NCI-H1105 treated with DMSO at 0.1 percent for 48 hours (cell line): ENCODE results near the gene GGT7.
"Not testable (repeated sequence)": the region's sequence is repeated elsewhere in the genome, so short reads cannot be mapped to it uniquely, and the experiment has no call there.

ENCODE experiments used
- DNase-seq: peaks from one replicate; lab custom pipeline; 2025; lab: John Stamatoyannopoulos, UW

GGT7 gene, protein sequence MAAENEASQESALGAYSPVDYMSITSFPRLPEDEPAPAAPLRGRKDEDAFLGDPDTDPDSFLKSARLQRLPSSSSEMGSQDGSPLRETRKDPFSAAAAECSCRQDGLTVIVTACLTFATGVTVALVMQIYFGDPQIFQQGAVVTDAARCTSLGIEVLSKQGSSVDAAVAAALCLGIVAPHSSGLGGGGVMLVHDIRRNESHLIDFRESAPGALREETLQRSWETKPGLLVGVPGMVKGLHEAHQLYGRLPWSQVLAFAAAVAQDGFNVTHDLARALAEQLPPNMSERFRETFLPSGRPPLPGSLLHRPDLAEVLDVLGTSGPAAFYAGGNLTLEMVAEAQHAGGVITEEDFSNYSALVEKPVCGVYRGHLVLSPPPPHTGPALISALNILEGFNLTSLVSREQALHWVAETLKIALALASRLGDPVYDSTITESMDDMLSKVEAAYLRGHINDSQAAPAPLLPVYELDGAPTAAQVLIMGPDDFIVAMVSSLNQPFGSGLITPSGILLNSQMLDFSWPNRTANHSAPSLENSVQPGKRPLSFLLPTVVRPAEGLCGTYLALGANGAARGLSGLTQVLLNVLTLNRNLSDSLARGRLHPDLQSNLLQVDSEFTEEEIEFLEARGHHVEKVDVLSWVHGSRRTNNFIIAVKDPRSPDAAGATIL

GRCh38 chr20:34872622-34873224, at the start of gene GGT7:
GGT7 (minus strand) TSS chr20:34872856; CDS start chr20:34872815, 41 bp downstream.
- DNase-seq: peak; percentile 82

DNA sequence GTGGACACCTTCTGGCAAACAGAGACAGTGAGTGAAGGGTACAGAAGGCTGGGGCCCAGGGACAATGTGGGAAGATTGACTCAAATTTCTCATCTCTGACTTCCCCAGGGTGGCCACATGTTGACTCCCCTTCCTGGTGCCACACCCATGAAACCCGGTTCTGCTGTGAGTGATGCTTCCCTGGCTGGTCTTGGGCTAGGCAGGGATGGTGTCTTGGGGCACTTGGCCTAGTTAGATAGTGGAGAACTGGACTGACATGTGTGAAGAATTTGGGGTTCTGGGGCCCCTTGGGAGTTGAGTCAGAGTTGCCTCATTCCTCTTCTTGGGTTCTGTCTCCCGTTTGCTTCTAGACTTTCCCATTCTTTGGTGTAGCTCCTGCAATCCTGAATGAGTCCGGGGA, 48.8 kb upstream of the GGT7 start:
- no peak for DNase-seq

DNA sequence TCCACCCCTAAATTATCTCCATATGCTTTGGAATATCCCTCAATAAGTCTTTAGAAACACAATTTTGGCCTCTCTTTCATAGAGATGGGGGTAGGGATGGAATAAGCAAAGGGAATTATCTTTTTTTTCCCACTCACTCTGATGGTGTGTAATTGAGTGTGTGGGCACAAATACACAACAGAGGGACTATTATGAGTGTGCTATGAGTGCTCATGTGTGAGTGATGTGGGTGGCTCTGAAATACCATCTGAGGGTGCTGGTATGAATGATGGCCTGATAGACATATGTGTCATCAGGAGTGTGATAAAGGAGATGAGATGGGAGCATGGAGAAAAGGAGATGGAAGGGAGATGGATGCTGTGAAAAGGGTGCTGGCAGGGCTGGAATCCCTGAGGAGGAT, 47.4 kb upstream of the GGT7 start:
- DNase-seq: no peak

- no peak for DNase-seq
These were observed 44.2 kb upstream of the GGT7 start for GRCh38 chr20:34916774-34917354.

DNA sequence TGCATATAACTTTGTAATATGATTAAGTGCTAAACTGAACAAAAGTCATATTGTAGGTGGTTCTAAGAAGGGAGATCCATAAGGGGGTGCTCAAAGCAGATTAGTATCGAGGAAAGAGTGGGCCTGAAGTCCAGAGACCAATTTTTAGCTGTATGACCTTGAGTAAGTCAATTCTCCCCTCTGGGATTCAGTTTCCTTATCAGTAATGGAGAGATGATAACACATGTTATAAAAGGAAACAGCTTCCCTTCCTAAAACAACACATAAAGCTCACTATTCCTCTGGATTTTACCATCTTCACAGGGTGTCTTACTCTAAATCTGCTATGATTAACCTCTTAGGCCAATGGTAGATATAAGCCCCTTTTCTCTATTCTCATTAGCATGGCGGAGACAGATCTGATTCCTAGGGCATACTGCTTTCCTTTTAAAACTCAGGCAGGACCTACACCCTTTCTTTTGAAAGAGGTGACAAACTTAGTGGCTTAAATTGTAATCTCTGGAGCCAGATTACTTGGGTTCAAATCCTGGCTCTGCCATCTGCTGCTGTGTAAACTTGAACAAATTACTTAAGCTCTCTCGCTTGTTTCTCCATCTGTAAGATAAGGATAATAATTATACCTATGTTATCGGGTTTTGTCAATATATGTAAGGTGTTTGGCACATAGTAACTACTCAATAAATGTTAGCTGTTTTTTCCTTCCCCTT, 43.2 kb upstream of the GGT7 start:
- no peak for DNase-seq

DNA sequence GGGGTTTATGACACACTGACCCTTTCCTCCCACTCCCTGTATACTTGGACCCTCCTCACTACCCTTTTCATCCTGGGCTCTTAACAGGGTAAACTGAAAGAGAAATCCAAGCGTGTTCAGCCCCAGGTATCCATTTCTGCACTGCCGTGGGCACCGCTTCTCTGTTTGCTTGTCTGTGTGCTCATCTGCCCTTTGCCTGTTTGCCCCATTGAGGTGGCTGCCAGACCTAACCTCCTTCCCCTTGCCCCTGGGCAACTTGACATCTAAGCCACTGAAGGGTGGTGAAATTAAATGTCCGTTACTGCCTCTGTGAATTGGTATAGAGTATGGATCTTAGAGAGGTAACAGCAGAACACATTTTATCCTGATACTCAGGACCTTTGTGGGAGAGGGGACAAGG, 42.5 kb upstream of the GGT7 start:
- DNase-seq: no peak

DNA sequence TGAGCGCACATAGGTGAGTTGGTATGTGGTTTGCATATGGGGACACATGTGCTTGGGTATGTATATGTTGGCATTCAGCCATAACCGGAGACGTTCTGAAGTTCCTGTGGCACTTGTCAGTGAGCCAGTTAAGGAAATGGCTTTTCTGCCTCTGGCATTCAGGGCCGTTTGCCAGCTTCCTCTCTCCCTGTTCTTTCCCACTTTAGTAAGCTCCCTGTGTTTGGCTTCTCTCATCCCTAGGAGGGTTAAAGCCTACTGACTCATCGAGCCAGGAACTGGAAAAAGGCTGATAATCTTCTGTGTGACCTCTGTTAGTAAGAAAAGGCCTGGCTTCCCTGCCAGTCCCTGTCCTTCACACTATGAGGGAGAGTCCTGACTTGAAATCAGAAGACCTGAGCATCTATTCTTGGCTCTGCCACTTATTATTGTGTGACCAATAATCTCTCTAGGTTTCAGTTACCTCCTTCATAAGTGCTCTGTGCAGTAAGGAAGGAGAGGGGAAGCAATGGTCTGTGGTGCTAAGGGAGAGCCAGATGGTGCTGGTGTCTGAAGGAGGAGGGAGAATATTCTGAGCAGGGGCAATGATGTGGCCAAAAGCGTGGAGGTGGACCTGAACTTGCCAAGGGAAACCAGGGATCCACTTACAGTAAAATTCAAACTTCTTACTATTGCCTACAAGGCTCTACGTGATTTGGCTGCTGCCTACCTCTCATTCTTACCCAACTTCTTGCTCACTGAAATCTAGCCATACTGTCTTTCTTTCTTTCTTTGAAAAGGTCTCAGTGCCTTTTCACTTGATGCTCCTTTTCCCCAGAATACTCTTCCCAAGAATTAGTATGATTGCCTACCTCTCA, 35.2 kb upstream of the GGT7 start:
- peak; percentile 67 for DNase-seq

DNA sequence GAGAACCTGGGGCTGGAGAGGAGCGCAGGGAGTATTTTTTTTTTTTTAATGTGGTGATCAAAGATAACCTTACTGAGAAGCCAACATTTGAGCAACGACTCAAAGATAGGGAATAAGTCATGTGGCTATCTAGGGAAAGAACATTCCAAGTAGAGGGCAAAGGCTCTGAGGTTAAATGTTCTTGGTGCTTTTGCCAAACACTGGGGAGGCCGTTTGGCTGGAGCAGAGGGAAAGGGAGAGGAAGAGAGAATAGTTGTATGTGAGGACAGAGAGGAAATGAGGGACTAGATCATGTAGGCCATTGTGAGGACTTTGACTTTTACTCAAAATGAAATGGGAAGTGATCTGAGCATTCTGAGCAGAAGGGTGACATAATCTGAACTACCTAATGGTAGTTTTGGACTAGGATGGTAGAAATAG, 31.6 kb upstream of the GGT7 start:
- no peak for DNase-seq

DNA sequence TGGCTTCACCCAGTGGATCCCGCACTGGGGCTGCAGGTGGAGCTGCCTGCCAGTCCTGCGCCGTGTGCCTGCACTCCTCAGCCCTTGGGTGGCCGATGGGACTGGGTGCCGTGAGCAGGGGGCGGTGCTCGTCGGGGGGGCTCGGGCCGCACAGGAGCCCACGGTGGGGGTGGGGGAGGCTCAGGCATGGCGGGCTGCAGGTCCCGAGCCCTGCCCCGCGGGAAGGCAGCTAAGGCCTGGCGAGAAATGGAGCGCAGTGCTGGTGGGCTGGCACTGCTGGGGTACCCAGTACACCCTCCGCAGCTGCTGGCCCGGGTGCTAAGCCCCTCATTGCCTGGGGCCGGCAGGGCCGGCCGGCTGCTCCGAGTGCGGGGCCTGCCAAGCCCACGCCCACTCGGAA, 26.1 kb upstream of the GGT7 start:
- DNase-seq: not testable (repeated sequence)

DNA sequence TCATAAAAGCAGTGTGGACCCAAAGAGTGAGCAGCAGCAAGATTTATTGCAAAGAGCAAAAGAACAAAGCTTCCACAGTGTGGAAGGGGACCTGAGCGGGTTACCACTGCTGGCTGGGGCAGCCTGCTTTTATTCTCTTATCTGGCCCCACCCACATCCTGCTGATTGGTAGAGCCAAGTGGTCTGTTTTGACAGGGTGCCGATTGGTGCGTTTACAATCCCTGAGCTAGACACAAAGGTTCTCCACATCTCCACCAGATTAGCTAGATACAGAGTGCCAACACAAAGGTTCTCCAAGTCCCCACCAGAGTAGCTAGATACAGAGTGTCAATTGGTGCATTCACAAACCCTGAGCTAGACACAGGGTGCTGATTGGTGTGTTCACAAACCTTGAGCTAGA, 25.5 kb upstream of the GGT7 start:
- DNase-seq: not testable (repeated sequence)

DNA sequence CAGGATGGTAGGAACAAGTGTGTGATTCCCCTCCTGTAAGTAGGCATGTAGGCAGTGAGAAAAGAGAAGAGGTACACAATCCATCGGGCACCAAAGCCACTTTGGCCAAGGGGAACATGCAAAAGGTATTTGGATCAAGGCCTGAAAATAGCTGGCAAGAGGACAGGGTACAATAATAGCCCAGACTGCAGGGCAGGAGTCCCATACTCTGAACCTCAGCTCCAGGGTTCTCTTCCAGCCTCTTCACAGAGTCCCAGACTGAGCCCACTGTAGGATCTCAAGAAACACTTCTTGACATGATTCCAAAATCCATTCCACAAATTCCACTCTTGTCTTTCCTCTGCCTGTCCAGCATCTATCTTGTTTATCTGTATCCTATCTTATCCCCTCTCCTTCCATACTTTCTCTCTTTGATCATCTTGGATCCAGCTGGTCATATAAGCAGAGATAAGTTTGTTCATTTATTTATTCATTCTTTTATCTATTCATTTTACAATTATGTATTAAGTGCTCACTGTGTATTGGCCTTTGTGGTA, 23.5 kb upstream of the GGT7 start:
- DNase-seq: no peak

DNA sequence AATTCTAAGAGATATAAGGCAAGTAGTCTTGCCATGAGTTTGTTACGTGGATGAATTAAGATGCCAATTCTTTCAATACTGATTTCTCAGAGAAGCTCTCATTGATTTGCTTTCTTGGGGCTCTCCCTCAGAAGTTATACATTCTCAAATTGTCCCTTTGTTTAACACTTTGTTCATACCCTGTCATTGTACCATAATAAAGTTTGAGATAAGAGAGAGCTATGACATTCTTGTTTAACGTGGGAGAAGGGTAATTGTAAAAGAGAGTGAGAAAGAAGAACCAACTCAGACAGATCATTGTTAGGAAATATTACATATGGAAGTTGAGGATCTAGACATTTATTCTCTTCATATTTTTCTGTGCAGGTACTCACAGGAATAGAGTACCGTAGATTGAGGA, 22.8 kb upstream of the GGT7 start:
- DNase-seq: no peak

- no peak for DNase-seq
These were observed 22.1 kb upstream of the GGT7 start for GRCh38 chr20:34894723-34895122.

GRCh38 chr20:34892671-34893070, 20.0 kb upstream of the GGT7 start:
- no peak for DNase-seq

DNA sequence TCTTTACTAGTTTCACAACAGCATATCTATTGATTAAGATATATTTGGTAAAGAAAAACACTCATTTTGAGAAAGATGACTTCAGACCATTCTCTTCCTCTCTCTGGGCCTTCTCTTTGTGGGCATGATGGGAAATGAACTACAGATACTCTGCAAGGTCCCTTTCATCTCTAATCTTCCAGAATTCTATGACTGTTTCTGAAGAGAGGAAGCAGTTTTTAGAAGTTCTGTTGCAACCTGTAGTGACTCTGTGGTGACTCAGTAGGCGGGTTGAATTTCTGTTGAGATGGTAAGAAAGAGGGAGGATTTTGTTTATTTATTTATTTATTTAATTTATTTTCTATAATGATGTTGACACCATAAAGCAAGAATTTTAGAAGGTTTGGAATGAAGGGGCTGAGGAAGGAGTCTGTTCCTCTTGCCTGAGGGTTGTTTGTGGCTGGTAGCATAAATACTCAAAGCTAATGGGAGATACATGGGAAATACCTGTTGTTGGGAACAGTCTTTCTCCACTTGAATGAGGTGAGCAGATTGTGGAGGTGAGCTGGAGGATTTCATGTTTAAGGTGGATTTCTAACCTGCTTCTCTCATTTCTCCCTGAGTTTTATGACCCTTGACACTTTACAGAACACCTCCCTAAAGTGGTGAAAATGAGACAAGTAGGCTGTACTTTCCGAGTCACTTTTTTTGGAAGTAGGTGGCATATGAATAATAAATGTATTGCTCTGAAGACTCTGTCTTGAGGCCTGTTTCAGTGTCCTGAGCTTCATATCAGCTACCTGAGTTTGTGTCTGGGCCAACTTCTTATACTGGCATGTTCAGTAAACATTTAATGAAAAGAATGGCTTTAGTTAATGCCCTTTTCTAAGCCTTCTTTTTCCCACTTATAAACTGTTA, 18.8 kb upstream of the GGT7 start:
- DNase-seq: no peak

DNA sequence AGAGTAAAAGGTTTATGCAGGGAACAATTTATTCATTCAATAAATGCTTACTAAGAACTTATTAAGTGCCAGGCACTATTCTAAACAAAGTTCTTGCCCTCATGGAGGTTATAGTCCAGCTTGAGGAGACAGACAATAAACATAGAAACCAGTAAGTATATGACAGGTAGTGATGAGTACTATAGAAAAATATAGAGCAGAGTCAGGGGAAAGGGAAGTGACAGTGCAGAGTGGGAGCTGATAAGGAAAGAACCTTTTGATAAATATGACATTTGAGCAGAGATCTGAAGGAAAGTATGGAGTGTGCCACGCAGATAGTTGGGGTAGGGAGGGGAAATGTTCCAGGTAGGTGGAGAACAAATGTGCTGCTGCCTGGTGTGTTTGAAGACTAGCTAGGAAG, 15.8 kb upstream of the GGT7 start:
- DNase-seq: no peak

GRCh38 chr20:34887023-34887422, 14.4 kb upstream of the GGT7 start:
- no peak for DNase-seq

DNA sequence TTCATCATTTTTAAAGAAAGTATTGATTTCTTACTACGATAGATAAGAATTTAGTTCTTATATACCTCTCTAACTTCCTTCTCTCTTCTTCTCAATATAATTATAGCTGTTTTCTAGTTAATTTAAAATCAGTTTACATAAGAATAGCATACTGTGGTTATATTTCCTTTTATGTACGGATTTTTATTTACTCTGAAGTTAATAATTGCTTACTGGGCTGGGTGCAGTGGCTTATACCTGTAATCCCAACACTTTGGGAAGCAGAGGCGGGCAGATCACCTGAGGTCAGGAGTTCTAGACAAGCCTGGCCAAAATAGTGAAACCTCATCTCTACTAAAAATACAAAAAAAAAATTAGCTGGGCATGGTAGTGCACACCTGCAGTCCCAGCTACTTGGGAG, 13.5 kb upstream of the GGT7 start:
- no peak for DNase-seq

- DNase-seq: no peak
These were observed 11.6 kb upstream of the GGT7 start for GRCh38 chr20:34884260-34884659.

DNA sequence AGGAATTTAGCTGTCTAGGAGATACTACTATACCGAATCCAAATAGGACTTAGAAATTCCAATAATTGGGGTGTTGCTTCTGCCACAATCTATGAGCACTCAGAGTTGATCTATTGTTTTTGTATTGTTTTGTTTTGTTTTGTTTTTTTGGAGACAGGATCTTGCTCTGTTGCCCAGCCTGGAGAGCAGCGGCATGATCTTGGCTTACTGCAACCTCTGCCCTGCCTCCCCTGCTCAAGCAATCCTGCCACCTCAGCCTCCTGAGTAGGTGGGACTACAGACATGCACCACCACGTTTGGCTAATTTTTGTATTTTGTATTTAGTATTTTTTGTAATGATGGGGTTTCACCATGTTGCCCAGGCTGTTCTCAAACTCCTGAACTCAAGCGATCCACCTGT, 11.2 kb upstream of the GGT7 start:
- no peak for DNase-seq
